Ovary (tissue), 3 donors: ENCODE results near the gene SLC15A1.

Experiments used
- EP300 ChIP-seq: sonication (generic); formaldehyde crosslinking; IDR thresholded peaks from one replicate; pipeline ENCODE4 v1.6.1; 2017; ENCODE audit warnings: antibody characterized with exemption
- POLR2A ChIP-seq: fragments of 450-650 bp; IDR thresholded peaks from one replicate; pipeline ENCODE4 v1.6.1; 2017; ENCODE audit warnings: antibody characterized with exemption, mild to moderate bottlenecking, moderate library complexity
- TF ChIP-seq, protein P1 (sequence below), 3 donors: fragments of 450-650 bp in 2 of 3; fragments of 200-600 bp in 1 of 3; IDR thresholded peaks; one replicate each; pipeline versions ENCODE4 v1.5.1 to v1.8.0; 2016 to 2022; ENCODE audit warnings: antibody characterized with exemption in 3 of 3, mild to moderate bottlenecking in 1 of 3
- donor health status: DM: no; HTN: no; CAD: no.

DNA sequence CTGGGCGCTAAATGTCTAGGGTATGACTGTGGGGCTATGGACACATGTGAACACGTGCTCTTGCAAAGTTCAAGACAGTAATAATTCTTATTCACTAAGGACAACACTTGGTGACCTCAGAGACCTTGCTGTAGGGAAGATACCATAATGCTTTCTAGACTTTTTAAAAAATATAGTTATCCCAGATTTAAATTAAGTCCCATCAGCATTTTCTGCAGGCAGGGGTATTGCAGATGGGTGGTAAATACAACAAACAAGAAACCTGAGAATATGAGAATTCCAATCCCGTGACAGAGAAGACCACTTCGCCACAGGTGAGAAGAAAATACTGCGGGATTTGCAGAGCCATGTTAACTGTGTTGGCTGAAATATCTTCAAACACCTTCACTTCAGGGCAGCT, 65.2 kb downstream of the SLC15A1 start:
- TF ChIP-seq, protein P1, sequence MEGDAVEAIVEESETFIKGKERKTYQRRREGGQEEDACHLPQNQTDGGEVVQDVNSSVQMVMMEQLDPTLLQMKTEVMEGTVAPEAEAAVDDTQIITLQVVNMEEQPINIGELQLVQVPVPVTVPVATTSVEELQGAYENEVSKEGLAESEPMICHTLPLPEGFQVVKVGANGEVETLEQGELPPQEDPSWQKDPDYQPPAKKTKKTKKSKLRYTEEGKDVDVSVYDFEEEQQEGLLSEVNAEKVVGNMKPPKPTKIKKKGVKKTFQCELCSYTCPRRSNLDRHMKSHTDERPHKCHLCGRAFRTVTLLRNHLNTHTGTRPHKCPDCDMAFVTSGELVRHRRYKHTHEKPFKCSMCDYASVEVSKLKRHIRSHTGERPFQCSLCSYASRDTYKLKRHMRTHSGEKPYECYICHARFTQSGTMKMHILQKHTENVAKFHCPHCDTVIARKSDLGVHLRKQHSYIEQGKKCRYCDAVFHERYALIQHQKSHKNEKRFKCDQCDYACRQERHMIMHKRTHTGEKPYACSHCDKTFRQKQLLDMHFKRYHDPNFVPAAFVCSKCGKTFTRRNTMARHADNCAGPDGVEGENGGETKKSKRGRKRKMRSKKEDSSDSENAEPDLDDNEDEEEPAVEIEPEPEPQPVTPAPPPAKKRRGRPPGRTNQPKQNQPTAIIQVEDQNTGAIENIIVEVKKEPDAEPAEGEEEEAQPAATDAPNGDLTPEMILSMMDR (IDR thresholded peaks at IDR 0.05): no peak
- TF ChIP-seq EP300: no peak
- TF ChIP-seq POLR2A: no peak
